Adrenal gland (tissue), 5 donors: ENCODE measurements around the gene HOXA5.

Experiments
- POLR2A ChIP-seq, 2 donors: fragments of 450-650 bp; IDR thresholded peaks; one replicate each; pipeline ENCODE4 v1.6.1; 2017; ENCODE audit warnings: antibody characterized with exemption in 2 of 2, mild to moderate bottlenecking in 2 of 2, moderate library complexity in 1 of 2
- TF ChIP-seq, protein P1 (sequence below), 6 experiments: fragments of 450-650 bp in 4 of 6; fragments of 200-600 bp in 2 of 6; sonication (generic) in 1 of 6; IDR thresholded peaks; 1 replicate in 5 of 6; 2 replicates in 1 of 6; pipeline versions ENCODE4 v1.5.1 to v1.8.0; 2016 to 2021; ENCODE audit warnings: antibody characterized with exemption in 6 of 6, mild to moderate bottlenecking in 2 of 6, moderate library complexity in 1 of 6
- donor health status: DM: no; HTN: no; CAD: no.

DNA sequence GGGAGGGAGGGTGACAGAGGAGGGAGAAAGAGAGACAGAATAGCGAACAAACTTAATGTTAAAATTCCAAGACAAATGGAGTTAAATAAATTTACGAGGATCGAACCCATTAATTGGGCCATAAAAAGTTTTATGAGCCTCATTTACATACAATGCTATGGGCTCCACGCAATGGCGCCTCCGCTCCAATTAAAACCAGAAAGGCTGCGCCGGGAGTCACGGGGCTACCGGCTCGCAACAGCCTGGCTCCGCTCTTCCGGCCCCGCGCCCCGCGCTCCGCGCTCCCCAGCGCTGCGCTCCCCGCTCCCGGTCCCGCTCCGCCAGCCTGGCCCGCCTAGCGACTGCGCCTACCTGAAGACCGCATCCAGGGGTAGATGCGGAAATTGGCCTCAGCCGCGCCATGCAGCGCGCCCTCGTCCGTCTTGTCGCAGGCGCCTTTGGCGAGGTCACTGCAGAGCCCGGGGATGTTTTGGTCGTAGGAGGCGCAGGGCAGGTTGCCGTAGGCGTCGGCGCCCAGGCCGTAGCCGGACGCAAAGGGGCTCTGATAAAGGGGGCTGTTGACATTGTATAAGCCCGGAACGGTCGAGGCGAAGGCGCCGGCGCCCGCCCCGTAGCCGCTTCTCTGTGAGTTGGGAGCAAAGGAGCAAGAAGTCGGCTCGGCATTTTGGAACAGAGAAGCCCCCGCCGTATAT, 12.5 kb upstream of the HOXA5 start:
- TF ChIP-seq, protein P1, sequence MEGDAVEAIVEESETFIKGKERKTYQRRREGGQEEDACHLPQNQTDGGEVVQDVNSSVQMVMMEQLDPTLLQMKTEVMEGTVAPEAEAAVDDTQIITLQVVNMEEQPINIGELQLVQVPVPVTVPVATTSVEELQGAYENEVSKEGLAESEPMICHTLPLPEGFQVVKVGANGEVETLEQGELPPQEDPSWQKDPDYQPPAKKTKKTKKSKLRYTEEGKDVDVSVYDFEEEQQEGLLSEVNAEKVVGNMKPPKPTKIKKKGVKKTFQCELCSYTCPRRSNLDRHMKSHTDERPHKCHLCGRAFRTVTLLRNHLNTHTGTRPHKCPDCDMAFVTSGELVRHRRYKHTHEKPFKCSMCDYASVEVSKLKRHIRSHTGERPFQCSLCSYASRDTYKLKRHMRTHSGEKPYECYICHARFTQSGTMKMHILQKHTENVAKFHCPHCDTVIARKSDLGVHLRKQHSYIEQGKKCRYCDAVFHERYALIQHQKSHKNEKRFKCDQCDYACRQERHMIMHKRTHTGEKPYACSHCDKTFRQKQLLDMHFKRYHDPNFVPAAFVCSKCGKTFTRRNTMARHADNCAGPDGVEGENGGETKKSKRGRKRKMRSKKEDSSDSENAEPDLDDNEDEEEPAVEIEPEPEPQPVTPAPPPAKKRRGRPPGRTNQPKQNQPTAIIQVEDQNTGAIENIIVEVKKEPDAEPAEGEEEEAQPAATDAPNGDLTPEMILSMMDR (IDR thresholded peaks at IDR 0.05), result no peak
- peak in 1 of 2 donors; percentile 52 for TF ChIP-seq POLR2A (IDR thresholded peaks at IDR 0.05)
